GM12872 (cell line): ENCODE results near the gene ADGRV1.

Experiments used
- TF ChIP-seq, protein P1 (sequence below): IDR thresholded peaks from 3 replicates; pipeline ENCODE4 v1.5.1; 2011; ENCODE audit warnings: low read depth, mild to moderate bottlenecking, low read length, moderate library complexity; ENCODE audit not compliant: insufficient read depth

The ADGRV1 gene

DNA sequence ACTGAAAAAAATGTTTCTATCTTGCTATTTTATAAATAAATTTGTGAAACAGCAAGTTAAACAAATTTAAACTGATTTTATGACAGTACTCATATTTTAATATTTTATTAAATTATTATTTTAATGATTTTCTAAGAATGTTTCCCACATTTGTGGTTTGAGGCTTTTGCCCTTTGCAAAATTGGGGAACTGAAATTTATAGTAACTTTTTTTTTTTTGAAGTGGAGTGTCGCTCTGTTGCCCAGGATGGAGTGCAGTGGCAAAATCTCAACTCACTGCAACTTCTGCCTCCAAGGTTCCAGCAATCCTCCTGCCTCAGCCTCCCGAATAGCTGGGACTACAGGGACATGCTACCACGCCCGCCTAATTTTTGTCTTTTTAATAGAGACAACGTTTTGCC lies 7.2 kb upstream of the ADGRV1 start:
- TF ChIP-seq, protein P1, sequence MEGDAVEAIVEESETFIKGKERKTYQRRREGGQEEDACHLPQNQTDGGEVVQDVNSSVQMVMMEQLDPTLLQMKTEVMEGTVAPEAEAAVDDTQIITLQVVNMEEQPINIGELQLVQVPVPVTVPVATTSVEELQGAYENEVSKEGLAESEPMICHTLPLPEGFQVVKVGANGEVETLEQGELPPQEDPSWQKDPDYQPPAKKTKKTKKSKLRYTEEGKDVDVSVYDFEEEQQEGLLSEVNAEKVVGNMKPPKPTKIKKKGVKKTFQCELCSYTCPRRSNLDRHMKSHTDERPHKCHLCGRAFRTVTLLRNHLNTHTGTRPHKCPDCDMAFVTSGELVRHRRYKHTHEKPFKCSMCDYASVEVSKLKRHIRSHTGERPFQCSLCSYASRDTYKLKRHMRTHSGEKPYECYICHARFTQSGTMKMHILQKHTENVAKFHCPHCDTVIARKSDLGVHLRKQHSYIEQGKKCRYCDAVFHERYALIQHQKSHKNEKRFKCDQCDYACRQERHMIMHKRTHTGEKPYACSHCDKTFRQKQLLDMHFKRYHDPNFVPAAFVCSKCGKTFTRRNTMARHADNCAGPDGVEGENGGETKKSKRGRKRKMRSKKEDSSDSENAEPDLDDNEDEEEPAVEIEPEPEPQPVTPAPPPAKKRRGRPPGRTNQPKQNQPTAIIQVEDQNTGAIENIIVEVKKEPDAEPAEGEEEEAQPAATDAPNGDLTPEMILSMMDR, result no peak

DNA sequence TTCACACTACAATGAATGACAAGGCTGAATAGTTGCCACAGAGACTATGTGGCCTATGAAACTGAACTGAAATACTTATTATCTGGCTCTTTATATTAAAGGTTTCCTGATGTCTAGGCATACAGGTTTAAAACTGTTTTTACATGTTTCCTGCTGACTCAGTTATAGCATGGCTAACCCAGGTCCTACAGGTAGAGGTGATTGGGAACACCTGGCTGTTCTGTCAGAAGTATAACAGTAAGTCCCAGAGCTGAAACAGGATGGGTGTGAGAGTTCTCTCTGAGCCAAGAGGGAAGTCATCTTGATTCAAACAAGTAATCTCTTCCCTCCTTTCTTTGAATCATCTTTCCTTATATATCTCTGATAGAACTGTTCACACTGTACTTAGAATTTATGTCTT lies 4.9 kb upstream of the ADGRV1 start:
- TF ChIP-seq, protein P1, result no peak

DNA sequence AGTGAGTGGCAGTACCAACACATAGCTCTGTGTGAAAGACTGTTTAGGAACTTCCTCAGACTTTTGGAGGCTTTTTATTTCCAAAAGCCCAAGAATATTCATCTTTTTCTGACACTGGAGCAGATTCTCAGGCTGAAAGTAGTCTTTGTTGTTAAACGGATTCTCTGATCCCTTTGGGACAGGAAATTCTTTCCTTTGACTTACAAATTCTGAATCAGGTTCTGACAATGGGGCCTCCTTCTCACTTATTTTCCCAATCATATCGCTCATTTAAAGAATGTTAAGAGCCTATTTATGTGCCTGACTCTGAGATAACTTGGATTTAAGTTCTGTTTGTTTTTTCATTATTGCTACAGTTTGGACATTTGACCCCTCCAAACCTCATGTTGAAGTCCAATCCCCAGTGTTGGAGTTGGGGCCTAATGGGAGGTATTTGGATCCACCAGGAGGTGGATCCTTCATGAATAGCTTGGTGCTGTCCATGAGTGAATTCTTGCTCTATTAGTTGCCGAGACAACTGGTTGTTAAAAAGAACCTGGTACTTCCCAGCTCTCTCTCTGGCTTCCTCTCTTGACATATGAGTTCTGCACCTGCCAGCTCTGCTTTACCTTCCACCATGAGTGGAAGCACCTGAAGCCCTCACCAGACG lies 4.1 kb upstream of the ADGRV1 start:
- TF ChIP-seq, protein P1, result no peak

DNA sequence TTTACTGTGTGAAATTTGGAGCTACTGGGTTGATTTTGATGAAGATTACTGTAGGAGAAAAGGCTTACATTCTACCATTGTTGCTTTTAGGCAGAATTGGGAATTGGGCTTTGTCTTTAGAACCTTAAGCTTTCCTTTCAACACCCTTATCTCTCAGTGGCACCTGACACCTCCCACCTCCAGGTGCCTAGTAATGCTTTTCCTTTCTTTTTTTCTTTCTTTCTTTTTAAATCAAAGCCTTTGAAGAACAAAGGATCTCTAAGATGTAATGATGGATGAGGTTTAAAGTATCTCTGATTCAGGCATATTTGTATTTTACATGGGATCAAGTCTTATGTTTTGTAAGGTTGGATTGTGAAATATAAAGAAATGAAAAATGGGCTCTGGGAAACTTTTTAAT lies 2.9 kb upstream of the ADGRV1 start:
- TF ChIP-seq, protein P1, result no peak

DNA sequence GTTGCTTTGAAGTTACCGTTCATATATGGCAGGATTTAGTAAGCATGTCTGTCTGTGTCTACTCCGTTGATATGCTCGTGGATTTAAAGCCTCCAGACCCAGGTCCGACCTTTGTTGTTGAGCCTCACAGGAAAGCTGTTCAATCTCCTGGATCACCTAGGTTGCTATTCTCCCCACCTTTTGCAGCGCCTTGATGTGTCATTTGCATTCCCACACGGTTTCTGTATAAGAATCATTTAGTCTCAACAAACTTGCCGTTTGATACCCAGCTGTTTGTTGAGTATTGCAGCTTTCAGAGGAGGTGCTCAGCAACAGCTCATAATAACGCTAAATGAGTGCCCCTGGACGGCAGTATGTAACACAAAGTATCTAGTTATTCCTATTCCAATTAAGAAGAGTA lies 1.2 kb upstream of the ADGRV1 start:
- TF ChIP-seq, protein P1, result no peak

DNA sequence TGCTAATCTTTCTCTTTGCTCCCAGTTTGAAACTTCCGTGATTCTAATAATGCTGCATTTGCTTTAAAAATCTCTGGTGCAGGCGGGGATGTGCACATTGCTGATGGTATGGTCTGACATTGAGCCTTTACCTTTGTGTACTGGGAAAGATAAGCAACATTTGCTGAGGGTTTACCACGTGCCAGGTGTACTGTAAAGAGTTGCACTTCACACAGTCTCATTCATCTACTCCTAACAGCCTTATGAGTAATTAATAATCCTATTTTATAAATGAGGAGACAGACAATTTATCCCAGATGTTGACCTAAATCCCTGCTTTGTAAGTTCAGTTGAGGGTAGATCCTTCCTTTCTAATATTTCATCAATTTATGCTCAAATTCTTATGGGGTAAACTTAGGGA lies 726 bp upstream of the ADGRV1 start:
- TF ChIP-seq, protein P1, result no peak

DNA sequence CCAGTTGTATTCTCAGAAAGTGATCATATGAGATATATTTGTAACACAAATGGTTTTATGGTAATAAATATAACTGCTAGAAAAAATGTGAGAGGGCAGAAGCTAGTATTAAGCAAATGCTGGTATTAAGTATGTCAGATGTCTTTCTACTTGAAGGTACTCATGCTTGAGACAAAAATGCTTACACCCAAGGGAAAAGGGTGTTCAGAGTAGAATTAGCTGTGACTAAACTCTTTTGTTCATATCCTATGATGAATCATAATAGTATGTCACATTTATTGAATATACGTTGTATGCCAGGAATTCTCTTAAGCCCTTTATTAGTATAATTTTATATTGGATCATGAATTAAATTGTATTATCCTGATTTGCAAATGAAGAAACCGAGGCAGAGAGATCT lies 2.2 kb downstream of the ADGRV1 start:
- TF ChIP-seq, protein P1, result no peak
